ENCODE measurements around the gene ENHO. TPM values are rescaled to one million over a fixed set of nuclear protein-coding genes. Genes with fewer than 3 reads are reported as not detected.
A peak's percentile ranks its signal among the peaks of the same experiment; 100 is the strongest.

The ENHO gene
- total and polyA plus RNA-seq, 8 donors = 0.26 to 1.9 (median 1.3) TPM

GRCh38 chr9:34565856-34566255 lies 43.1 kb upstream of the ENHO start:
- ATAC-seq = no peak
- H3K4me3 ChIP-seq = no peak overlapping the region
- H3K4me1 ChIP-seq = peaks cover 0 to under 1% of the 10 kb centered on the region in 2 donors
- peaks cover 0 to 5% of the 10 kb centered on the region in 2 donors for H3K9me3 ChIP-seq
- no peaks in the 10 kb centered on the region for H3K36me3 ChIP-seq
- TF ChIP-seq, protein P1, sequence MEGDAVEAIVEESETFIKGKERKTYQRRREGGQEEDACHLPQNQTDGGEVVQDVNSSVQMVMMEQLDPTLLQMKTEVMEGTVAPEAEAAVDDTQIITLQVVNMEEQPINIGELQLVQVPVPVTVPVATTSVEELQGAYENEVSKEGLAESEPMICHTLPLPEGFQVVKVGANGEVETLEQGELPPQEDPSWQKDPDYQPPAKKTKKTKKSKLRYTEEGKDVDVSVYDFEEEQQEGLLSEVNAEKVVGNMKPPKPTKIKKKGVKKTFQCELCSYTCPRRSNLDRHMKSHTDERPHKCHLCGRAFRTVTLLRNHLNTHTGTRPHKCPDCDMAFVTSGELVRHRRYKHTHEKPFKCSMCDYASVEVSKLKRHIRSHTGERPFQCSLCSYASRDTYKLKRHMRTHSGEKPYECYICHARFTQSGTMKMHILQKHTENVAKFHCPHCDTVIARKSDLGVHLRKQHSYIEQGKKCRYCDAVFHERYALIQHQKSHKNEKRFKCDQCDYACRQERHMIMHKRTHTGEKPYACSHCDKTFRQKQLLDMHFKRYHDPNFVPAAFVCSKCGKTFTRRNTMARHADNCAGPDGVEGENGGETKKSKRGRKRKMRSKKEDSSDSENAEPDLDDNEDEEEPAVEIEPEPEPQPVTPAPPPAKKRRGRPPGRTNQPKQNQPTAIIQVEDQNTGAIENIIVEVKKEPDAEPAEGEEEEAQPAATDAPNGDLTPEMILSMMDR (IDR thresholded peaks at IDR 0.05) = no peak
- DNase-seq = peak in 1 of 4 donors; percentile 12
- intact Hi-C loops (cut with DNase I) = no loop called here
- H3K27me3 ChIP-seq = peaks cover 0 to 64% of the 10 kb centered on the region in 2 donors
- H3K27ac ChIP-seq = no peak overlapping the region

DNA sequence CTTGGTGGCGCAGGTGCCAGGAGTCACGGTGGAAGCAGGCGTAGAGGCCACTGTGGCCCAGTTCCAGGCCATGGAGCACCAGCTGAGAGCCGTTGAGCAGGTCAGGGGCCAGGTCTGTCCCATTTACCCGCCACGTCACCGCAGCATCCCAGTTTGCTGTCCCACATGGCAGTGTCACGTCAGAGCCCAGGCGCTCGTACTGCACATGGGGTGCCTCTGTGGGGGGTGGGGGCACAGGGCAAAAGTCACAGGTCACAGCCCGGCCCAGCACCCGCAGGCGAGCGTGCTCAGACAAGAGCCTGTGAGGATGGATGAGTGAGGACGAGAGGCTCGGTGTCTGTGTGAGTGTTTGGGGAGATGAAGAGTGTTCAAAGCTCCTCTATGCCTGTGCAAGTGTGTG lies 41.8 kb upstream of the ENHO start:
- DNase-seq (no peak), ATAC-seq (no peak)
- Histone ChIP-seq H3K36me3 (no peaks in the 10 kb centered on the region), H3K27me3 (peaks cover 0 to 76% of the 10 kb centered on the region in 2 donors), H3K9me3 (peaks cover 0 to 5% of the 10 kb centered on the region in 2 donors), H3K4me3 (no peak overlapping the region), H3K4me1 (peaks cover 3 to 12% of the 10 kb centered on the region in 2 donors), H3K27ac (no peak overlapping the region)
- TF ChIP-seq, protein P1 (IDR thresholded peaks at IDR 0.05) = no peak
- intact Hi-C loops (cut with DNase I) = no loop called here

DNA sequence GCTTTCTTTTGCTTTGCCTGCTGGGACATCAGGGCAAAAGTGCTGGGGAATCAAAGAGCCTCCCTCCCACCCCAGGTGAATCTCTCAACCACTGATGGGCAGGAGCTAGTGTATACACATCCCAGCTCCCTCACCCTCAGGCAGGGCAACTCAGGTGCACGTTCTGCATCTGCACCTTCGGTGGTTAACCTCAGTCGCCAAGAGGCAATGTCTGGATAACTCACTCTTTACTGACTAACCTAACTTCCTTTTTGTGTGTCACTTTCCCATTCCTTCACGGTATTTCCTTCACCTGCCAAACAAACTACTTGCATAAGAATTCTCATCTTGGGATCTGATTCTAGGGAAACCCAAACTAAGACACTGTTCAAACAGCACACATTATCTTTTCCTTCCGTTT lies 40.5 kb upstream of the ENHO start:
- intact Hi-C loops (cut with DNase I) = no loop called here
- no peak overlapping the region for H3K27ac ChIP-seq
- DNase-seq (no peak), ATAC-seq (no peak)
- H3K27me3 ChIP-seq = peaks cover 0 to 78% of the 10 kb centered on the region in 2 donors
- H3K9me3 ChIP-seq = peaks cover 0 to 5% of the 10 kb centered on the region in 2 donors
- no peak overlapping the region for H3K4me3 ChIP-seq
- H3K36me3 ChIP-seq = no peaks in the 10 kb centered on the region
- peaks cover 3 to 14% of the 10 kb centered on the region in 2 donors for H3K4me1 ChIP-seq
- TF ChIP-seq, protein P1 (IDR thresholded peaks at IDR 0.05) = no peak

- peaks cover 0 to 79% of the 10 kb centered on the region in 2 donors for H3K27me3 ChIP-seq
- intact Hi-C loops (cut with DNase I) = no loop called here
- TF ChIP-seq, protein P1 (IDR thresholded peaks at IDR 0.05) = peak in 1 of 2 donors; percentile 27
- peaks cover 0 to 5% of the 10 kb centered on the region in 2 donors for H3K9me3 ChIP-seq
- H3K27ac ChIP-seq = no peak overlapping the region
- DNase-seq = peak in 1 of 4 donors; percentile 4
- H3K36me3 ChIP-seq = no peaks in the 10 kb centered on the region
- ATAC-seq = no peak
- peaks cover 3 to 14% of the 10 kb centered on the region in 2 donors for H3K4me1 ChIP-seq
- no peak overlapping the region for H3K4me3 ChIP-seq
These were observed 39.5 kb upstream of the ENHO start for GRCh38 chr9:34562135-34562745.

- Histone ChIP-seq H3K4me3 (no peak overlapping the region), H3K9me3 (peaks cover 0 to 5% of the 10 kb centered on the region in 2 donors), H3K36me3 (no peaks in the 10 kb centered on the region), H3K27ac (no peak overlapping the region), H3K27me3 (peaks cover 0 to 70% of the 10 kb centered on the region in 2 donors), H3K4me1 (peaks cover 3 to 14% of the 10 kb centered on the region in 2 donors)
- peak; percentile 36 for ATAC-seq
- intact Hi-C loops (cut with DNase I) = no loop called here
- no peak for DNase-seq
- TF ChIP-seq, protein P1 (IDR thresholded peaks at IDR 0.05) = no peak
These were observed 37.9 kb upstream of the ENHO start for GRCh38 chr9:34560599-34561214.
